ENCODE results near the gene PPP6R1.

GRCh38 chr19:55225415-55225958 is 33.3 kb downstream of the PPP6R1 start:
- no peak for TF ChIP-seq CTCF (IDR thresholded peaks at IDR 0.05)
- TF ChIP-seq POLR2A (IDR thresholded peaks at IDR 0.05) = no peak

All from uterus (tissue), 2 donors.